ENCODE data around the gene ANKHD1.

ANKHD1 gene

GRCh38 chr5:140371356-140372151, 30.1 kb upstream of the ANKHD1 start:
- no peak for DNase-seq

DNA sequence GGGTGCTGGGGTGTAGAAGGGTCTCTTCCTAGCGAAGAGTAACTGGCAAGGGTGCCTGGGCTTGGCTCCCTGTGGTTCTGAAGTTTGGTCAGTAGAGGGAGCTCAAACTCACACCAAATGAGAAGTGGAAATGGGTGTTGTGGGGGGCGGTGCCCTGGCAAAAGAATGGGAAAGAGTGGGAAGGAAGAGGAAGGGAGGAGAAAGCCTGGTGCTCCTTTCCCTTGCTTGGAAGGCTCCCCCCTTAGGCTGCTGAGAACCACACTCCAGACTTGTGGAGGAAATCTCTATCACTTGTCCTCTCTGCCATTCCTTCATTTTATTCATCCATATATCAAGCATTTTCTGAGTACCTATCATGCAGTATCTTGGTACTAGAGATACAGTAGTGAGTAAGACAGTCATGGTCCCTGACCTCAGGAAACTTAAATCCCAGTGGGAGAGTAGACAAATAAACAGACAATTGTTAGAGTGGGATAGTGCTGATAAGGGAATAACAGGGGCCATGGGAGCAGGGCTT, 28.6 kb upstream of the ANKHD1 start:
- DNase-seq: no peak

DNA sequence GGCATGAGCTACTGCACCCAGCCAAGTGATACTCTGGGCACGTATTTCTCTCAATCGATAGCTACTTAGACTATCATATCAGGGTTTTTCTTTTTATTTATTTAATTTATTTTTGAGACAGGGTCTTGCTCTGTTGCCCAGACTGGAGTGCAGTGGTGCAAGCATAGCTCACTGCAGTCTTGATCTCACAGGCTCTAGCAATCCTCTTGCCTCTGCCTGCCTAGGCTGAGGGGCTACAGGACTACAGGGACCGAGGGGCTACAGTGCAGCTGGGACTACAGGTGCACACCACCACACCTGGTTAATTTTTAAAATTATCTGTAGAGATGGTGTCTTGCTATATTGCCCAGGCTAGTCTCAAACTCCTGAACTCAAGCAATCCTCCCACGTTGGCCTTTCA, 20.3 kb upstream of the ANKHD1 start:
- DNase-seq: no peak

DNA sequence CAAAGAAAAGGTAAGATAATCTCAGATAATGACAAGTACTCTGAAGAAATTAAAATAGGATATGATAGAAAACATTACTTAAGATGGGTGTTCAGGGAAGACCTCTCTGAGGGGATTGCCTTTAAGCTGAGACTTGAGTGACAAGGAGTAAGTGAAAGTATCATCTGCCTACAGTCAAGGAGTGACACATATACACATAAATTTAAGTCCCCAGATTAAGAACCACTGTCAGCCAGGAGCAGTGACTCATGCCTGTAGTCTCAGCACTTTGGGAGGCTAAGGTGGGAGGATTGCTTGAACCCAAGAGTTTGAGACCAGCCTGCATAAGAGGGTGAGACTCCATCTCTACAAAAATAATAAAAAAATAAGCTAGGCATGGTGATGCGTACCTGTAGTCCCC, 19.7 kb upstream of the ANKHD1 start:
- DNase-seq: no peak

GRCh38 chr5:140382866-140383265, 18.8 kb upstream of the ANKHD1 start:
- no peak for DNase-seq

DNA sequence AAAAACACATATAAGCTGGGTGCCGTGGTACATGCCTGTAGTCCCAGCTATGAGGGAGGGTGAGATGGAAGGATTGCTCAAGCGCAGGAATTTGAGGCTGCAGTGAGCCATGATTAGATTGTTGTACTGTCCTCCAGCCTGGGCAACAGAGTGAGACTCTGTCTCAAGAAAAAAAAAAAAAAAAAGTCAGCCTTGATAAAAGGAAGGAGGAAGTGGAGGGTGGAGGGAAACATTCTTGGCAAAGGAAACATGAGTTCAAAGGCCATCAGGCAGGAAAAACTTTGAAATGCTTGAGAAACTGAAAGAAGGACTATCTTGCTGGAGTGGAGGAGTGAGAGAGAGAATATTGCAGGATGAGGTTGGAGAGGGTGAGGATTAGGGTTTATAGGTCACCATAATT, 18.3 kb upstream of the ANKHD1 start:
- DNase-seq: no peak

- DNase-seq: no peak
Observed at GRCh38 chr5:140388052-140388451, 13.6 kb upstream of the ANKHD1 start.

- no peak for DNase-seq
Observed at GRCh38 chr5:140391312-140391711, 10.3 kb upstream of the ANKHD1 start.

DNA sequence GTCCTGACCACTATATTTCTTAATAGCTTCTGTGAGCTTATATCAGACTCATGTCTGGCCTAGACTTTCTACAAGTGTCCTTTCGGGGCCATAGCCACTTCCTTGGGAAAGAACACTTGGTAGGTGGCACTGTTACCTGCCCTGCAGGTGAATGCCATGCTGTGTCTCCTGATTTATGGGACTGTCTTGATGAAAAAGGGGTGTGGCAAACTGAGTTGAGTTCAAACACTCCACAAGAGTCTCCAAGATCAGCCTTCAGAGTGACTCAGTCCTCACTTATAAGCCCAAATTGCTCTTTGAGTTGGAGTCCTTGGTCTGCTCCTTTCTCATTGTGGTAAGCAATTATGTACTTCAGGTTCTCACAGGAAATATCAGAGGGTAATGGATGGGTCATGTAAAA, 9.9 kb upstream of the ANKHD1 start:
- no peak for DNase-seq

DNA sequence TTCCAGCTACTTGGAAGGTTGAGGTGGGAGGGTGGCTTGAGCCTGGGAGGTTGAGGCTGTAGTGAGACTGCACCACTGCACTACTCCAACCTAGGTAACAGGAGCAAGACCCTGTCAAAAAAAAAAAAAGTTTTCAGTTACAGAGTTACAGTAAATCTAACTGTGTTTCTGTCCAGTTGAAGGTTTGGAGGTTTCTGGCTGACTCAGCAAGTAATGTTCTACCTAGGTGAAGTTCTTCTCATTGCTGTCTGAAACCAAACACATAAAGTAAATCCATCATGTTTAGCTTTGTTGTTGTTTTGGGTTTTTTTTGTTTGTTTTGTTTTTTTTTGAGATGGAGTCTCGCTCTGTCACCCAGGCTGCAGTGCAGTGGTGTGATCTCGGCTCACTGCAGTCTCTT, 7.9 kb upstream of the ANKHD1 start:
- no peak for DNase-seq

GRCh38 chr5:140398379-140398811, 3.2 kb upstream of the ANKHD1 start:
- DNase-seq: no peak

- DNase-seq: no peak
Observed at GRCh38 chr5:140399979-140400729, 1.5 kb upstream of the ANKHD1 start.

GRCh38 chr5:140400730-140401361, 787 bp upstream of the ANKHD1 start:
- DNase-seq: peak; percentile 75

- peak; percentile 17 for DNase-seq
Observed at GRCh38 chr5:140402258-140403074, 833 bp downstream of the ANKHD1 start.

- no peak for DNase-seq
Observed at GRCh38 chr5:140403613-140404012, 2.0 kb downstream of the ANKHD1 start.

DNA sequence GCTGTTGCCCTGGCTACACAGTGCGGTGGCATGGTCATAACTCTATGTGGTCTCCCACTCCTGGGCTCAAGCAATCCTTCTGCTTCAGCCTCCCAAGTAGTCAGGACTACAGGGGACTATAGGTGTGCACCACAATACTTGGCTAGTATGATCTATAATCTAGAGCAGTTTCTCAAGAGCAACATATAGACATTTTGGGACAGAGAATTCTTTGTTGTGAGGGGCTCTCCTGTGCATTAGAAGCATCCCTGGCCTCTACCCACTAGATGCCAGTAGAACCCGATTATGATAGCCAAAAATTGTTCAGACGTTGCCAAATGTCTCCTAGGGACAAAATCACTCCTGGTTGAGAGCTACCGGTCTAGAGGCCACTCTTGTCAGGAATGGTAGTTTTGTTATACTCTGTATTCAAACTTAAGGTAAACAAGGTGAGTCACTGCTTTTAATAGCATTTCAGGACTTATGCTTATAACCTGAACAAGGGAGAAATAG, 7.2 kb downstream of the ANKHD1 start:
- no peak for DNase-seq

- DNase-seq: no peak
Observed at GRCh38 chr5:140413230-140413629, 11.6 kb downstream of the ANKHD1 start.

DNA sequence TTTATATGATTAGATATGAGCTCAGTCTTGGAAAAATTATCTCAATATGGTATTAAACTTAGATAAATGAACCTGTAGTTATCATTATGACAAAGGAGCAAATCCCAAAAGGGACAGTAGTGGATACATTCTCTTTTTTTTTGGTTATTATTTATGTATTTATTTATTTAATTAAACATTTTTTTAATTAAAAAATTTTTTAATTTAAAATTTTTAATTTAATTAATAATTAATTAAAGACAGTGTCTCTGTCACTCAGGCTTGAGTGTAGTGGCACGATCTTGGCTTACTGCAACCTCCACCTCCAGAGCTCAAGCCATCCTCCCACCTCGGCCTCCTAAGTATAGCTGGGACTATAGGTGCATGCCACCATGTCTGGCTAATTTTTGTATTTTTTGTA, 15.6 kb downstream of the ANKHD1 start:
- no peak for DNase-seq

GRCh38 chr5:140418862-140419520, 17.4 kb downstream of the ANKHD1 start:
- DNase-seq: no peak

GRCh38 chr5:140420226-140420570, 18.6 kb downstream of the ANKHD1 start:
- DNase-seq: no peak

- no peak for DNase-seq
Observed at GRCh38 chr5:140420665-140421361, 19.2 kb downstream of the ANKHD1 start.

Data from activated CD4-positive, alpha-beta T cell treated with anti-CD3 and anti-CD28 coated beads for 1 hour (primary cell).